GM21576 (cell line): ENCODE measurements around the gene ELMO1.

Experiments used
- ATAC-seq: cut with Tn5 transposase; IDR thresholded peaks from one replicate; pipeline ENCODE4 v1.9.1; 2021; ENCODE audit warnings: mild to moderate bottlenecking, moderate library complexity; ENCODE audit not compliant: unreplicated experiment

The ELMO1 gene

DNA sequence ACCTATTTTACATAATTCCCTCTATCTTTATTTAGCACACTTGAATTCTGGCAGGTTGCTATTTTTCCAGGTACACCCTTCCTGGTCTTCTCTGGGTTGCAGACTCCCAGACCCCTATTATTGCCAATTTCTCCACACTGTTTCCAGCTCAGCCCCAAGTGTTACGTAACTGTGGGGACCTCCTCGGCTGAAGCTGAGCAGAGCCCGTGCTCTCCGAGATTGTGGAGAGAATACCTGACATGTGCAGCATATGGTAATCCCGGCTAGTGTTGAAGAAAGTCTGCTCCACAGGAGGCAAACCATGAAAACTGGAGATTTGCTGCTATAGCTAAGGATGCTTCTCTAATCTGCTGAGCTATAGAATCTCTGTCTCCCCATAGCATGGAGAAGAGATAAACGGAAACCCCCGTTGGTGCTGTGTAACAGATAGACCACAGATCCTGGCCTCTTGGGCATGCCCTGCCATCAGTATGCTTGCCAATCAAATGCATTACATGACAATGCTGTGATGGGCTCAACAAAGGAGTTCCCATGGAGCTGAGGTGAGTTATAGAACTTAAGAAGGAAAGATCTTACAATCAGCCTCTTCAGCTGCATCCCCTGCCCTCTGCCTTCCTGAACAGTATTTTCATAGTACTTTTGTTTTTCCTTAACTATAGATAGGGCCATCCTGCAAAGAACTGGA lies 579.8 kb downstream of the ELMO1 start:
- no peak for ATAC-seq

DNA sequence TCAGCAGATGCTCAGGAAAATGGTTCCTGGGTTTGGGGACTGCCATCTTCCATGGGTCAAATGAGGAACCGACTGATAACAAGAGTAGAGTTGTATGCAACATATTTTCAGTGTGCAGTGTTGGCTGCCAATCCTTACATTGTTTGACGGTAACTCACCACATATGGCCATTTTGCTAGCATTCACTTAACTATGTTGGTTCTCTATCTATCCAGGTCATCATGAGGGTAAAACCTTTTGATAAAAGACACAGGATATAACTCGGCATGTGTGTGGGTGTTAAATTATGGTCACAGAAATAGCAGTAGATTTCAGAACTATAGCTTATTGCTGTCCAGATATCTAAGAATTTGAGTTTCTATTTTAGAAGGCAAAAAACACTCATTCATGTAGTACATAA lies 583.6 kb downstream of the ELMO1 start:
- ATAC-seq, result no peak

DNA sequence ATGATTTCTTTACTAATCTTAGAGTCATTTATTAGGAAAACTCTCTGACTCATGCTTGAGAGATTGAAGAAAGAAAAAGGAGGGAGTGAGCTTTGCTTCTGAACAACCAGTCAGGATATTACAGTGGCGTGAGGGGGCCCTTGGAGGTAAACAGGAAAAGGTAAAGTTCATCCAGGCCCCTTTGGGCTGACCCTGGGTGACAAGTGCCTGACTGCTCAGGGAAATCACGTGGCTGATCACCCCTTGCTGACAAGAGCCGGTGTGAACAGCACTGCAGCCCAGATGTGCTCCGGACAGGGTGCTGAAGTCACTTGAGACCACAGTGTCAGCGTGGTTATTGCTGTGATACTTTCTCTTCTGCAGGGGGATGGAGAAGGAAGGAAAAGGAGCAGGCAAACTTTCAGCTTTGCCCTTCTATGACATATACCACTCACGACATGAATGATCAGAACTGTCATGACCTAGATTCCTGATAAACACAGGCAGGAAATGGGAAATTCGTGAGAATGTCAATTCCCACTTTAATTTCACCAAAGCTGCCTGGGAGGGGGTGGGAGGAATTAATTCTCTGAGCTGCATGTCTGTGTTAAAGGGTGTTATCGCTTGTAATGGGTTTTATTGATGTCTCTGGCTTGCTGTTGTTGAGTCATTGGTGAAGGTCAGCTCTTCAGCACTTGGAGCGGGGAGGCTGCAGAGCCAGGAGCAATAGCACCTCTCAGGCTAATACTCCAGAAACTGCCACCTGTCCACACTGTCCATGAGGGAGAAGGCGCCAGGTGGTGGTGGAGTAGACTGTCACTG lies 584.6 kb downstream of the ELMO1 start:
- ATAC-seq, result no peak

DNA sequence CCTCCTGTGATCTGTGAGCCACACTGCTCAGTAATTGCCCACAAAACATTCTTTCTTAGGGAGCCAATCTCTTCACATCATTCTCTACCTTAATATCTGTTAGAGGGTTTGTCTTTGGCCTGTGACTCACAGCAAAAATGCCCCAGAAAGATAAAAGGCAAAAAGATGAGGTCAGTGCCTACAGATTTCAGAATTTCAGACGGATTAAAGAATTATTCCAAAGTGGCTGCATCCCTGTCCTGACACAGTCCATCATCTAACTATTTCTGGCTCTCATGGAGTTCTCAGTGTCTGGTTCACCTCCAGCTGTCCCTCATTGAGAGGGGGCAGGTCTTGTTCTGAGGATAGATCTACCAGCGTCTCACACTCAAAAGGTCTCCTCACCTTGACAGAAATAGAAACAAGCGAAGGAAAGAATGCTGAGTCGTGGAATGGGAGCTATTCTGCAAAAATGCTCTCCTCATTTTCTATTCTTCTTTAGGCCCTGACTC lies 585.8 kb downstream of the ELMO1 start:
- ATAC-seq, result no peak

DNA sequence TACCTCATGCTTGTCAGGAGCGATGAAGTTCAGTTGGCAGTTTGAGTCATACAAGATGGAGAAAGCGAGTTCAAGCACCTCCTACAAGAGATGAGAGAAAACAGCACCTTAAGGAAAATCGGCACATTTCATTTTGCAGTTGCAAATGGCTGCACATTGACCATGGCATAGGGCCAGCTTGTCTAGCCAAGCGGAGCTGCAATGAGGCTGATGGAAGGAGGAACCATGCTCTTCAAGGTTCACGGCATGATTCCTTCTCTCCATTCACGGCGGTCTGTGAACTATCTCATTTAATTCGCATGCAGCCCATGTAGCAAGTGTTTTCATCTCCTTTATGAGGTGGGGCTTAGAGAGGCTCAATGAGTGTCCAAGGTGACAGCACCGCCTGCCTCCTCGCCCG lies 587.0 kb downstream of the ELMO1 start:
- no peak for ATAC-seq

DNA sequence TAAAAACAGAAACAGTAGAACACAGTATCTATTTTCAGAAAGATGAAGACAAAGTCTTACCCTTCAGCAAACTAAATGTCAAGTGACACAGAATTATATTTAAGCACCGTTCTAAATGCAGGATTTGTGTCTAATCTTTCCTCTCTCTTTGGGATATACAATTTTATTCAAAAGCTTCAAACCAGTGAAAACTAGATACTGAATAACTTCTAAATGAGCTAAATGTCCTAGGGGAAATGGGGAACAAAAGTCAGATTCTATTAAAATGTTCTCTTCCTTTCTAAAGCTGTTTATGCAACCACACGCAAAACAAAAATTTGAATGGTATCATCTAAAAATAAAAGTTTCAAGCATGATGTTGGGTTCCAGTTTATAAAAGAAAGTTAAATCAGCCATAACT lies 588.0 kb downstream of the ELMO1 start:
- ATAC-seq, result no peak

DNA sequence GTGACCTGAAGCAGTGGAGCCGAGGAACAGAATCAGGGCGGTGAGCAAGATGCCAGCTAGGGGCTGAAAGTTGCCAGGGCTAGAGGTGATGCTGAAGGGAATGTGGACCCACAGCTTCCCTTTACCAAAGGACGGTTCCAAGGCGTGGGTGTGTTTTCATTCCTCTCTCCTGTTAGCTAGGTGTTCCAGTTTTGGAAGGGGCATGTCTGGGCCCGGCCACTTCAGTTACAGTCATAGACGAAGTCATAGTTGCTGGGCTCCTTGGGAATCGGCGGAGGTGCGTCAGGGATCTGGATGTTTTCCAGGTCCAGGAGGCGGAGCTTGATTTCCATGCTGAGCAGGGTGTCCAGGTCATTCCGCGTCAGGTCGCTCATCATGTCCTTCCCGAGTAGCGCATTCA lies 593.3 kb downstream of the ELMO1 start:
- no peak for ATAC-seq

DNA sequence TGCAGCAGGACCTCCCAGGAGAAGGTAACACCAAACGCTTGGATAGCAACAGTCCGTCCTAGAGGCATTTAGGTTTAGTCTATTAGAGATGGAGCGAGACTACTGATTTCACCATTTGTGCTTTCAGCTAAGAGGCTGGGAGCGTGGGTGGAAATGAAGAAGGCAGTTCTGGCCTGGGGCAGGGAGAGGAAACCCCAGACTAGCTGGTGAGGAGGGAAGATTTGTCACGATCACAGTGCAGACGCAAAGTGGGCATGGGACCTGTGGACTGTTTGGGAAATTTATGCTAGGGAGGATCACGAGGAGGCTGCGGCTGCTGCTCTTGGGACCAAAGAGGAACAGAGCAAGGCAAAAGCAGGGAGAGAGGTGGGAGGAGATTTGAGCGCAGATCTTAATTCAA lies 594.0 kb downstream of the ELMO1 start:
- no peak for ATAC-seq

DNA sequence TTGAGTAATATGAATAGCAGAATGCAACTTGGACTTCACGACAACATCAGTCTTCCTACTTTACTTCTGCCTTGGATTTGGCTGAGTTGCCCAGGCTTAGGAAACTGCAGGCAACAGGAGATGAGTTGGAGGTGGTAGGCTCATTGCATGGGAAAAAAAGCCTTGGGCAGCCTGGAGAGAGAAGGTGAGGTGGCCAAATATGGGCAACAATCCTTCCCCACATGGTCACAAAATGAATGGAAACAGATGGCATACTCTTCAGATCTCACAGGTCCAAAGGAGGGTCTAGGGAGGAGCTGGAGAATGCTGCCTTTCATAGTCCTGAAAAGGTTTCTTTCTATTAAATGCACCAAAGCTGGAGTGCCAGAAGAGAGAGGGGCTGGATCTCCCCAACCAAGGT lies 595.7 kb downstream of the ELMO1 start:
- no peak for ATAC-seq

DNA sequence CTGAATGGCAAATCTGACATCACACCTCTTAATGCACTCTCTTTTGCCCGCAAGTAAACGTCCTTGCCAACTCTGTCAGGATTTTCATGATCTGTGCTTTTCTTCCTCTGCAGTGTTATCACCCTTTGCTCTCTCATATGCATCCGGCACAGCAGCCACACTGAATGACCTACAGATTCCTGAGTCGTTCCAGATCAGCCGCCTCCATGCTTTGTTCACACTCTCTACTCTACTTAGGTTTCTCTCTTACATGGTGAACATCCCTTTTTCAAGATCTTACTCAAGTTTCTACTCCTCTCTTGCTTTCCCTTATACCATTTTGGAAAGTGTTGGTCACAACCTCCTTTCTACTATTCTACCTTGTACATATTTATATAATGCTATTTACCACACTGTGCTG lies 596.6 kb downstream of the ELMO1 start:
- no peak for ATAC-seq

DNA sequence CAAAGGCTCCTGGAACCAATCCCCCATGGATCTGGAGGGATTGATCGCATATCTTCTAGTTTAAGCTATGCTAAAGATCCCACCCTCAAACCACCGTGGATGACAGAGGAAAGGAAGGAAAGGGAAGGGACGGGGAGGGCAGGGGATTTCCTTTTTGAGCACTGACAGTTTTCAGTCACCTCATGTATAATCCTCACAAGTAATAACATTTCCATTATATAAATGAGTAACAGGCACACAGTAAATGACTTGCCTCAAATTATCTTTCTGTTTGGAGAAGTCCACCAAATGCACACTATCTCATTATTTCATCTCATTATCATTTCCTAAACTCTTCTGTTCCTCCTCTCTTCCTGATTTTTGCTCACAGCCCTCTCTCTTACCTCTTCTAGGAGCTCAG lies 597.3 kb downstream of the ELMO1 start:
- ATAC-seq, result no peak

DNA sequence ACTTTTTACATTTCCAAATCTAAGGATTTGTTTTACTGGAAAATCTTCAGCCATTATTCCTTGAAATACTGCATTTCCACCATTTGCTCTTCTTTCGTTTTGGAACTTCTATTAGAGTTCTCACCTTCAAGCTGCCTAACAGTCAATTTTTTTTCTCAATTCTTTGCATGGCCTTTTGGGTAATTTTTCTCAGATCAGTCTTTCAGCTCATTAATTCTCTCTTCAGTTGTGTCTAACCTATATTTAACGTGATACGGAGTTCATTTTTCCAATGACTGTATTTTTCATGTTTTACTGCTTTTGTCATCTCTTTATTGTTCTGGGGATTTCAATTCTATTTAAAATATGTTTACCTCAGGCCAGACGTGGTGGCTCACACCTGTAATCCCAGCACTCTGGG lies 600.7 kb downstream of the ELMO1 start:
- no peak for ATAC-seq

DNA sequence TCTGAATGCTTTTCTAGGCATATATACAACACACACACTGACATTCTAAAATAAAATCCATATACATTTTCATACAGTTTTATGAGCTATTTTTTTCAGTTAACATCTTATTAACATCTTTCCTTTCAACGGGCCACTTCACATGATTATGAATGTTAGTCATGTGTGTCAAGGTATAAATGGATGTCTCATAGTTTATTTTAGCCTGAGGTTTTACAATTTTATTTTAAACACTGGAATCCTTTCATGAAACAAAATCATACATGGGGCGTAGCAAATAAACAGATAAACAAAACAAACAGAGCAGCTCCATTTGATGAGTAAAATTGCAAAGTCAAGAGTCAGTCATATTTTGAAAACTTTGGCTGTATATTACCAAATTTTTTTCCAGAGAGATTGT lies 604.3 kb downstream of the ELMO1 start:
- no peak for ATAC-seq

DNA sequence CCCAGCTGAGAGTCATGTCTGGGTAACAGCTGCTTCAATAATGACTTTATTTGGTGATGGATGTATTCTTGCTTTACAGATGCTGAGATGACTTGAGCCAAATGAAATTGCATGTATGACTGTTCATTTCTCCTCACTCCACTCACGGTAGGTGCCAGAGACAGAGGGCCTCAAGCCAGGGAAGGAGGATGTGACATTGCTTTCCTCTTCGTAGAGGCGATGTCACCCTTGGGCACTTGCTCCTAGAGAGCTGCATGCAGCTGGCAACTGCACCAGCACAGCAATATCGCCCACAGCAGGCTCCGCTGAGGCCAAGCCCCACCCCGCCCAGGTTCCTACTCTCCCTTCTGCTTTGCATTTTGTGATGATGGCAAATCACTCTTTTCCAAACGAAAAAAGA lies 607.8 kb downstream of the ELMO1 start:
- ATAC-seq, result no peak

DNA sequence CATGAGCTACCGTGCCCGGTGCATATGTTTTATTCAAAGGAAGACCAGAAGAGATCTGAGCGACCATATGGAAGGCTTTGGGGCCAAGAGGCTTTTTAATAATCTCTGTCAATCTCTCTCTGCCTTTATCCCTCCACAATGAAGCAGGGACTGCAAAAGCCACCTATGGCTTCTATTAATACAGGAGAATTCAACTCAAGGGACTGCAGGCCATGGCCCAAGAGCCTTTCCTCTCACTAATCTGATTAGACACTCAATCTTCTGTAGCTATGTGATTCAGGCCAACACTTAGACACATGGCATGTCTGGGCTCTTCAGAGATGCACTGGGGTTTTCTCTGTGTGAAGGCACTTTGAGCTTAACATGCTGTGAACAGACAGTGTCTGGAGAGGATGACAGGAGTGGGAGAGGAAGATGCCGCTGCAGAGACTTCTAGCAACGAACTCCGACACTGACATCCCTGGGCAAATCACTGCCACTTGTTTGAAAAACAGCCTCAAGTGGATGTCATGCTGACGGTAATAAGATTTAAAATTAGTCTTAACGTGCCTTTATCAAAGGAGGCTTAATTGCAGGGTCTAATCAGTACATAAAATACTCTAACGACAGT lies 609.9 kb downstream of the ELMO1 start:
- ATAC-seq, result no peak

DNA sequence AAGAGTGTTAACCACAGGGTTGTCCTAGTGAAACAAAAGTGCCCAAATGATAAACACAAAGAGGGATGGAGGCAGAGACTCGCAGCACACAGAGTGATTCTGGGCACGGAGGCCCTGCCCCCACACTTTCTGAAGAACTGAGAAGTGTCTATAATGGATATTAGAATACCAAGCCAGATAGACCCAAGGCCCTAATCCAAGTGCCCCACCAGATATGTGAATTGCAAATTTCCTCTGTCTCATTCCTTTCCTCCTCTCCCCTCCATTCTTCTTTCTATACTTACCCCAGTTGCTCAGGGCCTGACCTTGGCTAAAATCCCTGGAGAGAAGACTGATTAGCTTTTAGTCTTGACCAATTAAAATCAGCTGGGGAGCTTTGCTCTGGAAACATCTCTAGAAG lies 617.6 kb downstream of the ELMO1 start:
- ATAC-seq, result no peak

DNA sequence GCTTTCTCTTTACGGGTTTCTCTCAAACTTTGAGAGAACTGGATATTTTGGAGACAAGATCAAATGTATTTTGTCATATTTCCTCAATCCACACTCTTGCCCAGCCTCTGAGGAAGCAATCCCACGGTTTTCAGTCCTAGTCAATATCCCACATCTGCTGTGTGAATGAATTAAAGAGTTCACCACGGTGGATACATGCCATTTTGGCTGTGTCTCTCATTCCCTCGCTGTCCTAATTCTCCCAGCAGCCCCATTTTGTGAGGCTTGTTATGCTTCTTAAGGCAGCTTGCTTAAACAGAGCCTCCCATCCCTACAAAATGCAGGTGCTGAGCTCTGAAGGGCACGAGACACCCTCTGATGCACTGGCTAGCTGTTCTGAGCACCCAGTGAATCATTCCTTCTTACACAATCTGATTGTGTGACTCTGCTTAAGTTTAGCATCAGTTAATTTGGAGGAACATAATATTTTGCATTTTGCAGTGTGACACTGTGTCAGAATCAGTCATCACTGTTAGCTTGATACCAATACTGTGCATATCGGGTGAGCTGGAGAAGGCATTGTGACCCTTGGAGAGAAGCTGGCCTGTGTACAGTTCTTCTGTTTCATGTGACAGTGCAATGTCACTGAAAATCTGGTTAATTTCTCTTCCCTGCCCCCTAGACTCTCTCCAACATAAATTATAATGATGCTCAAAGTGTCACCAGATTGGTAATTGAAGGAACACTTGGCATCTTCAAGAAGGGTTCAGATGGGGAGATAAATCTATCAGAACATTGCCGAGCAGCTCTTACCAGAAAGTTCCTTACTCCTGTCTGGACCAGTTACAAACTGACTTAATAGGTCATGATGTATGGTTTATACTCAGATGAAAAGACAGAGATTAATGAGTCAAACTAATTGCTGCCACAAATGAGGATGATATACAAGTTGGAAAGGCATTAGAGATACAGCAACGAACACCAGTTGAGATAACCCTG lies 620.6 kb downstream of the ELMO1 start:
- no peak for ATAC-seq

DNA sequence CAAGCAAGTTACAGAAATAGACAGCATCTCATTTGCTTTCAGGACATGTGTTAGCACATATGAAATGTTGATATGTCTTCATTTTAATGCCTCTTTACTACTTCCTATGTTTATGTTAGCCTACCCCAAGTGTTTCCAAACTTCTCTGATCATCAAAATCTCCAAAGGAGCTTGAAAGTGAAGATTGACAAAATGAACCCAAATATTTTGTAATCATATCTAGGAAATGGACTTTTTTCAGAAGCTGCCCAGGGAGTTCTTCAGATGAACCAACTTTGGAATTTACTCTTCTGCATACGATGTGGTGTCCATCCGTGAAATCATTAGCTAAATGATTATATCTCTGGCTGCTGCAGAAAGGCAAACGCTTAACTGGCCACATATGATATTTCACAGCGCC lies 623.2 kb downstream of the ELMO1 start:
- ATAC-seq, result no peak

DNA sequence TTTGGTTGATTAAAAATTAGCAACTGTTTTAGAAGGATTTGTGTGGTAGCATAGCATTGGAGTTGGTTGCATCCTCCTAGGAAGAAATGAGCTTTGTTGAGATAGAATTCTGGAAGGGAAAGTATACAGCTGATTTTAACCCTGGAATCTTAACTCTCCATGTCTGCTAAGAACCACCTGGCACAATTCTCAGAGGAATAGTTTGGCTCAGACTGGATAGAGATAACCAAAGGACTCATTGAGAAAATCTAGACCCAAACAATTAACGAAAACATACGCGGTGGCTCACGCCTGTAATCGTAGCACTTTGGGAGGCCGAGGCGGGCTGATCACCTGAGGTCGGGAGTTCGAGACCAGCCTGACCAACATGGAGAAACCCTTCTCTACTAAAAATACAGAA lies 625.3 kb downstream of the ELMO1 start:
- no peak for ATAC-seq

DNA sequence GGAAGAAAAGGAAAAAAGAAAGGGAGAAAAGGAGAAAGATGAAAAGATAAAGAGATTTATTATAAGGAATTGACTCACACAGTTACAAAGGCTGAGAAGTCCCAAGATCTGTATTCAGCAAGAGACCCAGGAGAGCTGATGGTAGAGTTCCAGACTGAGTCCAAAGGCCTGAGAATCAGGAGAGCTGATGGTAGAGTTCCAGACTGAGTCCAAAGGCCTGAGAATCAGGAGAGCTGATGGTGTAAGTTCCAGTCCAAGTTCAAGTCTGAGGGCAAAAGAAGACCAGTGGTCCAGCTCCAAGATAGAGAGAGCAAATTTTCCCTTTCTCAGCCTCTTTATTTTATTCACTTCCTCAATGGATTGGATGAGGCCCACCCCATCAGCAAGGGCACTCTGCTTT lies 627.0 kb downstream of the ELMO1 start:
- no peak for ATAC-seq
